GM12874 (cell line): ENCODE measurements around the gene PNMA6E.

Experiments
- TF ChIP-seq, protein P1 (sequence below): IDR thresholded peaks from 2 replicates; pipeline ENCODE4 v1.5.1; 2011; ENCODE audit warnings: low read depth, mild to moderate bottlenecking, control low read depth, low read length, moderate library complexity; ENCODE audit not compliant: insufficient read depth

Gene PNMA6E

DNA sequence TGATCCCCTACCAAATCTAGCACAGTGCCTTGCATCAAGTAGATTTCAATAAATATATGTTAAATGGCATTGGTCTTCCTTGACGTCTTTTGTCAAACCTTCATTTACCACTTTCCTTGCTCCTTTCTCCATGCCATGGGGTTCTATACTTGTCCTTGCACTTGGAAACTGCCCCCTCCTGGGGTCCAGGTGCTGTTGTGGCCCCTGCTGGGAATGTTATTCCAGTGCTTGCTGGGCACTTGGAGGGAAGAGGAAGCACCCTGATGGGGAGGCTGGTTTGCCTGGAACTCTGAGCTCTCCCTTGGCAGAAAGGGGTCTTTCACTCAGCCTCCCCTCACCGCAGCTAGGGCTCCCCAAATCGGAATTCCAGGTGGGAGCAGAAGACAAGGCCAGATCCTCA is 48.3 kb downstream of the PNMA6E start:
- TF ChIP-seq, protein P1, sequence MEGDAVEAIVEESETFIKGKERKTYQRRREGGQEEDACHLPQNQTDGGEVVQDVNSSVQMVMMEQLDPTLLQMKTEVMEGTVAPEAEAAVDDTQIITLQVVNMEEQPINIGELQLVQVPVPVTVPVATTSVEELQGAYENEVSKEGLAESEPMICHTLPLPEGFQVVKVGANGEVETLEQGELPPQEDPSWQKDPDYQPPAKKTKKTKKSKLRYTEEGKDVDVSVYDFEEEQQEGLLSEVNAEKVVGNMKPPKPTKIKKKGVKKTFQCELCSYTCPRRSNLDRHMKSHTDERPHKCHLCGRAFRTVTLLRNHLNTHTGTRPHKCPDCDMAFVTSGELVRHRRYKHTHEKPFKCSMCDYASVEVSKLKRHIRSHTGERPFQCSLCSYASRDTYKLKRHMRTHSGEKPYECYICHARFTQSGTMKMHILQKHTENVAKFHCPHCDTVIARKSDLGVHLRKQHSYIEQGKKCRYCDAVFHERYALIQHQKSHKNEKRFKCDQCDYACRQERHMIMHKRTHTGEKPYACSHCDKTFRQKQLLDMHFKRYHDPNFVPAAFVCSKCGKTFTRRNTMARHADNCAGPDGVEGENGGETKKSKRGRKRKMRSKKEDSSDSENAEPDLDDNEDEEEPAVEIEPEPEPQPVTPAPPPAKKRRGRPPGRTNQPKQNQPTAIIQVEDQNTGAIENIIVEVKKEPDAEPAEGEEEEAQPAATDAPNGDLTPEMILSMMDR = no peak

DNA sequence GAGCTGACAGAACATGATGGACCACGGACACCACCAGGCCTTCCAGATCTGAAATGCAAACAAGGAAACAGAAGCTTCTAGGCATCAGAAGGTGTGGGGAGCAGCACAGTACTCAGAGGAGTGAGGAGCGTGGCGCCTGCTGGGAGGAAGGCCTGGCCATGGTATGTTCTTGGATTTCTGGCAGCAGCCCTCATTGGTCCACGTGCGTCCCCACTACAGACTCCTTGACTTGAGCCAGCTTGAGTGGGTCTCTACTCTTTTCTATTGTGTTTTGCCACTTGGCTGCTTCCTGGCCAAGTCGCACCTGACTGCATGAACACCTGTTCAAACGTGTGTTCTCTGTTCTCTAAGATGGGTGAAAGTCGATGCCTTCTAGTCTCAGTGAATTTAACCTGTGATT is 49.2 kb downstream of the PNMA6E start:
- TF ChIP-seq, protein P1 = no peak

DNA sequence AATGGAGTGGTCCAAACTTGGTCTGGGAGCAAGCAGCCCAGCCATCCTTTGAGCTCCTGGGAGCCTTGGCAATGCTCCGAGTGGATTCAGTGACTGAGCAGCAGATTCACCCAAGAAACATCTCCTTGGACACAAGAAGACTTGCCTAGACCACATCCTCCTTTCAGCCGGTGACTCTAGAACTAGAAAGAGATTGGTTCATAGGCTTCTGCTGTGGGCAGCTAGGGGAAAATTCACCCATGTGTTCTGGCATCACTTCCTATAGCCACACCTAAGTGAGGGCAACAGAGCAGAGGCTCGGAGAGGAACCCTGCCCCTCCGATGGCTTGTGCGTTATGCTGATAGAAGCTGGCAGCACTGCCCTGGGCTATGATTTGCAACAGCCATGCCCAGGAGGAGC is 51.2 kb downstream of the PNMA6E start:
- TF ChIP-seq, protein P1 = no peak

DNA sequence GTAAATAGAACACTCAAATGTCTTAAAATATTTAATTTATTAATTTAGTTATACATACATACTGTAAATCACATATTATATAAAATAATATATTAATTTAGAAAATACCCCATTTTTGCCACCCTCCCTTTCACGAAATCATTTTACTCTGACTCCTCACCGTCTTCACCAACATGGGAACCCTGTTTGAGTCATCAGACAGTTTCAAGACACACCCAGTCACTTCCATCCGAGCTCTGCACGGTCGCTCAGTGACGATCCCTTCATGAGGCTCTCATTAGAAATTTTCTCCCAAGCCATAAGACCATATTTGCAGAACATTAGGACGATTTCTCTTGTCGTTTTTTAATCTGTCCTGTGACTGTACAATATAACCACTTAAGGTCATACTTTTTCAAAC is 52.7 kb downstream of the PNMA6E start:
- TF ChIP-seq, protein P1 = no peak

DNA sequence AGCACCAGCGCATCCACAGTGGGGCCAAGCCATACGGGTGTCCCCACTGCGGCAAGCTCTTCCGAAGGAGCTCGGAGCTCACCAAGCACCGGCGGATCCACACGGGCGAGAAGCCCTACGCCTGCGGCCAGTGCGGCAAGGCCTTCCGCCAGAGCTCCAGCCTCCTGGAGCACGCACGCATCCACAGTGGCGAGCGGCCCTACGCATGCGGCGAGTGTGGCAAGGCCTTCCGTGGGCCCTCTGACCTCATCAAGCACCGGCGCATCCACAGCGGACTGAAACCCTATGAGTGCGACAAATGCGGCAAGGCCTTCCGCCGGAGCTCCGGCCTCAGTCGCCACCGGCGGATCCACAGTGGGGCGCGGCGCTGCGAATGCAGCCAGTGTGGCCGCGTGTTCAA is 53.6 kb downstream of the PNMA6E start:
- TF ChIP-seq, protein P1 = no peak
